ENCODE measurements around the gene LGI1.
A peak's percentile ranks its signal among the peaks of the same experiment; 100 is the strongest.

The LGI1 gene

GRCh38 chr10:93758891-93759410 lies 1.2 kb downstream of the LGI1 start:
- no peak overlapping the region for H3K4me3 ChIP-seq (ENCODE audit: low read length)
- DNase-seq (ENCODE audit: low read depth): no peak
- TF ChIP-seq CTCF (IDR thresholded peaks at IDR 0.05; ENCODE audit: insufficient read depth, low read depth, low read length, missing control alignments): no peak

GRCh38 chr10:93760490-93760889 lies 2.8 kb downstream of the LGI1 start:
- H3K4me3 ChIP-seq (ENCODE audit: low read length): no peak overlapping the region
- no peak for TF ChIP-seq CTCF (IDR thresholded peaks at IDR 0.05; ENCODE audit: insufficient read depth, low read depth, low read length, missing control alignments)
- no peak for DNase-seq (ENCODE audit: low read depth)

- no peak for TF ChIP-seq CTCF (IDR thresholded peaks at IDR 0.05; ENCODE audit: insufficient read depth, low read depth, low read length, missing control alignments)
- H3K4me3 ChIP-seq (ENCODE audit: low read length): no peak overlapping the region
- DNase-seq (ENCODE audit: low read depth): peak; percentile 50
These were observed 5.2 kb downstream of the LGI1 start for GRCh38 chr10:93762979-93763391.

- TF ChIP-seq CTCF (IDR thresholded peaks at IDR 0.05; ENCODE audit: insufficient read depth, low read depth, low read length, missing control alignments): no peak
- no peak for DNase-seq (ENCODE audit: low read depth)
- no peak overlapping the region for H3K4me3 ChIP-seq (ENCODE audit: low read length)
These were observed 9.2 kb downstream of the LGI1 start for GRCh38 chr10:93766918-93767317.

DNA sequence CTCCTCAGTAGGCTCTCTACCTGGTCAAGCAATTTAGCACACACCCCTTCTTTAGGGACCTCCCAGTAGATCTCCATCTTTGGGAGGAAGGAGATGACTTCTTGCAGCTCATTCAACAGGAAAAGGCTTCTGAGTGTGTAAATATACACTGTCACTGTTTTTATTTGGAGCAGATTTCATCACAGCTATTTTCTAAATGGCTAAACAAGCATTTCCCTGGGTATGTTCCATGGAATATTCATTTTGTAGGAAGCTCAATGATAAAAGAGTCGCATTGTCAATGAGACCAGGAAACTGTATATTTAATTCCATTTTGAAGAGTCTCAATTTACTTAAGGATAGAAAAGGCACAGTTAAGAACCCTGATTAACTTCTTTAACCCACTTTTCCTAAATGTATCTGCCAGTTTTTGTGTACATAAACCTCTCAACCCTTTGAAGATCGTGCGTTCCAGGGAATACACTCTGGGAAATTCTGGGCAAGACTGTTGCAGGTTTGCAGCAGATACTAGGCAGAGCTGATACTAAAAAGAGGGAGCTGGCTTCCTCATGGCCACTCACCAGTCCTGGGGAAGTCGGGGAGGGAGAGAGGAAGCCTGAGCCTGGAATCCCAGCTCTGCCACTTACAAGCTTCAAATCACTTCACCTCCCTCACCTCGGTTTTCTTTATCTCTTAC lies 10.1 kb downstream of the LGI1 start:
- no peak for TF ChIP-seq CTCF (IDR thresholded peaks at IDR 0.05; ENCODE audit: insufficient read depth, low read depth, low read length, missing control alignments)
- no peak overlapping the region for H3K4me3 ChIP-seq (ENCODE audit: low read length)

GRCh38 chr10:93768892-93769291 lies 11.2 kb downstream of the LGI1 start:
- no peak for DNase-seq (ENCODE audit: low read depth)
- TF ChIP-seq CTCF (IDR thresholded peaks at IDR 0.05; ENCODE audit: insufficient read depth, low read depth, low read length, missing control alignments): no peak
- no peak overlapping the region for H3K4me3 ChIP-seq (ENCODE audit: low read length)

More for the DNA sequence above, 10.1 kb downstream of the LGI1 start:
- DNase-seq (ENCODE audit: low read depth): no peak

- no peak for DNase-seq (ENCODE audit: low read depth)
- no peak overlapping the region for H3K4me3 ChIP-seq (ENCODE audit: low read length)
- no peak for TF ChIP-seq CTCF (IDR thresholded peaks at IDR 0.05; ENCODE audit: insufficient read depth, low read depth, low read length, missing control alignments)
These were observed 13.6 kb downstream of the LGI1 start for GRCh38 chr10:93771354-93771753.
